ENCODE results near the gene ADAT1. TPM values are rescaled to one million over a fixed set of nuclear protein-coding genes. Genes with fewer than 3 reads are reported as not detected.

ADAT1 gene
- total and polyA plus RNA-seq, 4 donors = 13.2 to 42.3 (median 18.5) TPM

GRCh38 chr16:75626806-75627205 is 3.7 kb upstream of the ADAT1 start:
- no peak overlapping the region for H3K27ac ChIP-seq (ENCODE audit: low read depth in 1 of 2, low read length in 2 of 2)
- no peak overlapping the region for H3K4me3 ChIP-seq (ENCODE audit: low read depth in 1 of 3, low read length in 3 of 3)
- no peak overlapping the region for H3K9ac ChIP-seq (ENCODE audit: low read depth in 1 of 2, low read length in 2 of 2)
- H3K36me3 ChIP-seq (ENCODE audit: control insufficient read depth in 4 of 4, insufficient read depth in 3 of 4, low read depth in 1 of 4, low read length in 3 of 4) = peaks cover 15 to 58% (median 44%) of the 10 kb centered on the region in 4 donors
- no peaks in the 10 kb centered on the region for H3K9me3 ChIP-seq (ENCODE audit: control insufficient read depth in 4 of 4, low read length in 3 of 4)
- DNase-seq (ENCODE audit: low spot score) = no peak
- peaks cover 0 to 17% (median 8%) of the 10 kb centered on the region in 4 donors for H3K4me1 ChIP-seq (ENCODE audit: control insufficient read depth in 4 of 4, insufficient read depth in 4 of 4, low read length in 3 of 4)
- TF ChIP-seq JUND (IDR thresholded peaks at IDR 0.05) (no peak), FOXA2 (IDR thresholded peaks at IDR 0.05) (no peak), HNF4A (conservative IDR thresholded peaks at IDR 0.05) (no peak), YY1 (IDR thresholded peaks at IDR 0.05) (no peak), EGR1 (IDR thresholded peaks at IDR 0.05; ENCODE audit: low read depth in 2 of 2) (no peak), ZBTB33 (IDR thresholded peaks at IDR 0.05) (no peak), RAD21 (IDR thresholded peaks at IDR 0.05) (no peak), TAF1 (conservative IDR thresholded peaks at IDR 0.05) (no peak), HNF4G (IDR thresholded peaks at IDR 0.05) (no peak)
- H3K27me3 ChIP-seq (ENCODE audit: control insufficient read depth in 4 of 4, insufficient read depth in 4 of 4, low read length in 3 of 4) = no peaks in the 10 kb centered on the region
- 95% methylated on average over 4 of the region's 4 CpGs for WGBS

- peaks cover 0 to 17% (median 10%) of the 10 kb centered on the region in 4 donors for H3K4me1 ChIP-seq (ENCODE audit: control insufficient read depth in 4 of 4, insufficient read depth in 4 of 4, low read length in 3 of 4)
- no peak overlapping the region for H3K9ac ChIP-seq (ENCODE audit: low read depth in 1 of 2, low read length in 2 of 2)
- TF ChIP-seq FOXA2 (IDR thresholded peaks at IDR 0.05) (no peak), ZBTB33 (IDR thresholded peaks at IDR 0.05) (no peak), FOXA1 (IDR thresholded peaks at IDR 0.05) (no peak), ATF3 (IDR thresholded peaks at IDR 0.05) (no peak), SP1 (IDR thresholded peaks at IDR 0.05) (no peak), REST (IDR thresholded peaks at IDR 0.05) (no peak), JUND (IDR thresholded peaks at IDR 0.05) (no peak)
- WGBS = 91% methylated on average over 4 of the region's 4 CpGs
- H3K36me3 ChIP-seq (ENCODE audit: control insufficient read depth in 4 of 4, insufficient read depth in 3 of 4, low read depth in 1 of 4, low read length in 3 of 4) = peaks cover 4 to 44% (median 35%) of the 10 kb centered on the region in 4 donors
- H3K4me3 ChIP-seq (ENCODE audit: low read depth in 1 of 3, low read length in 3 of 3) = no peak overlapping the region
- no peaks in the 10 kb centered on the region for H3K27me3 ChIP-seq (ENCODE audit: control insufficient read depth in 4 of 4, insufficient read depth in 4 of 4, low read length in 3 of 4)
- DNase-seq (ENCODE audit: low spot score) = no peak
- no peaks in the 10 kb centered on the region for H3K9me3 ChIP-seq (ENCODE audit: control insufficient read depth in 4 of 4, low read length in 3 of 4)
- H3K27ac ChIP-seq (ENCODE audit: low read depth in 1 of 2, low read length in 2 of 2) = no peak overlapping the region
These were observed 1.8 kb upstream of the ADAT1 start for GRCh38 chr16:75624921-75625334.

Data from liver (tissue), 9 donors.